ENCODE data around the gene SEC22B. TPM values are rescaled to one million over a fixed set of nuclear protein-coding genes. Genes with fewer than 3 reads are reported as not detected.
"Not testable (repeated sequence)": the region's sequence is repeated elsewhere in the genome, so short reads cannot be mapped to it uniquely, and the experiment has no call there.

The SEC22B gene
- total and polyA plus RNA-seq, 7 experiments from 2014 or later = 17.2 to 49.6 (median 29.3) TPM

DNA sequence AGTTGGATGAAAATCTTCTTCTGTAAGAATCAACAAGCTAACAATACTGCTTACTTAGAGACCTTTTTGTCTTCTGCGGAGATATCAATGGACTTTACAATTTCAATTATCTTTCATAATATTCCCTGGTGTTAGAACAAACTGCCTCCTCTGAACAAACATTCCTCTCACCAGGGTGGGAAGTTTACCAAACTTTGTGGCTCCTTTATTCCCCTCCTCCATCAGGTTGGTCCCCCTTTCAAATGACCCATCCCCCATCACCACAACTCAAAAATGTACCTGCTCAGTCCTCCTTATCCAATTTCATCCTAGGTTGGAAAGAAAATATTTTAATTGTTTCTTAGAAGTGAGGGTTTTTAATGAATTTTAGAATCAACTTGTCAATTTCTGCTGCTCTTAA is 40.2 kb downstream of the SEC22B start:
- H3K36me3 Mint-ChIP-seq; H3K27me3 Mint-ChIP-seq; H3K9me3 Mint-ChIP-seq; intact Hi-C loops (cut with micrococcal nuclease); H3K4me3 Mint-ChIP-seq; H3K4me3 ChIP-seq (ENCODE audit: low read length); CTCF ChIA-PET; H3K9me3 ChIP-seq (ENCODE audit: control insufficient read depth in 2 of 3, low read length in 3 of 3); ATAC-seq; H3K36me3 ChIP-seq (ENCODE audit: control insufficient read depth in 2 of 3, insufficient read depth in 3 of 3, low read length in 3 of 3); H3K27me3 ChIP-seq (ENCODE audit: control insufficient read depth in 2 of 2, insufficient read depth in 2 of 2, low read length in 2 of 2); H3K27ac ChIP-seq (ENCODE audit: low read depth, low read length); H3K27ac Mint-ChIP-seq; POLR2A ChIA-PET; H3K4me1 ChIP-seq (ENCODE audit: control insufficient read depth in 2 of 2, insufficient read depth in 2 of 2, low read length in 2 of 2); DNase-seq: not testable (repeated sequence)
- peaks cover 0 to 15% (median 0%) of the 10 kb centered on the region in 7 donors for H3K4me1 Mint-ChIP-seq

DNA sequence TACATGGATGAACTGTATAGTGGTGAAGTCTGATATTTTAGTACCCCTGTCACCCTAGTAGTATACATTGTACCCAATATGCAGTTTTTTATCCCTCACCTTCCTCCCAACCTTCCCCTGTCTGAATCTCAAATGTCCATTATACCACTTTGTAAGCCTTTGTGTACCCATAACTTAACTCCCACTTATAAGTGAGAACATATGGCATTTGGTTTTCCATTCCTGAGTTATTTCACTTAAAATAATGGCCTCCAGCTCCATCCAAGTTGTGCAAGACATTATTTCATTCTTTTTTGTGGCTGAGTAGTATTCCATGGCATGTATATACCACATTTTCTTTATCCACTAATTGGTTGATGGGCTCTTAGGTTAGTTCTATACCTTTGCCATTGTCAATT is 42.4 kb downstream of the SEC22B start:
- H3K27ac Mint-ChIP-seq = not testable (repeated sequence)

DNA sequence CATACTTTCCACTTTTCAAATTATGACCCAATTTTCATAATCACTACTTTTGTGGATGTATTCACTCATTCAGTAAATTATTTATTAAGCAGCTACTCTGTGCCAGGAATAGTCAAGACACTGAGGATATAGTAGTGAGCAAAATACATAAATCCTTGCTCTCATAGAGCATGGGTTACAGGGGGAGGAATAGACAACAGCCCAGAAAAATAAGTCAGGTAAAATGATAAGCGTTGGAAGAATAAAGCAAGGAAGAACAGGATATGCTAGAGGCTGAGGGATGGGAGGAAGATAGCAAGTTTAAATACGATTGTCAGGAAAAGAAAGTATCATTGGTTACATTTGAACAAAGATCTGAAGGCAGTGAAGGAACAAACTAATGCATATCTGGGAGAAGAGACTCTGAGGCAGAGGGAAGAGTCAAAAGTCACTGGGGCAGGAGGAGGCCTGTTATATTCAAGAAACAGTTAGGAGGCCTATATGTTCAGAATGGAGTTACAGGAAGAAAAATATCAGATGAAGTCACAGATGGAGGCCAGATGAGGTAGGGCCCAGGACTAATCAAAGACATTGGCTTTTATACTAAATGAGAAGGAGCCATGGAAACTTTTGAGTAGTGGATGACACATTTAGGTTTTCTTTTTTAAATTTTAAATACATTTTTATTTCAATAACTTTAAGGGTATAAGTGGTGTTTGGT is 42.9 kb downstream of the SEC22B start:
- Histone ChIP-seq H3K27ac (ENCODE audit: low read depth, low read length) (no peak overlapping the region), H3K4me1 (ENCODE audit: control insufficient read depth in 2 of 2, insufficient read depth in 2 of 2, low read length in 2 of 2) (no peaks in the 10 kb centered on the region), H3K27me3 (ENCODE audit: control insufficient read depth in 2 of 2, insufficient read depth in 2 of 2, low read length in 2 of 2) (no peaks in the 10 kb centered on the region), H3K36me3 (ENCODE audit: control insufficient read depth in 2 of 3, insufficient read depth in 3 of 3, low read length in 3 of 3) (no peaks in the 10 kb centered on the region), H3K4me3 (ENCODE audit: low read length) (no peak overlapping the region), H3K9me3 (ENCODE audit: control insufficient read depth in 2 of 3, low read length in 3 of 3) (no peaks in the 10 kb centered on the region)
- Mint-ChIP-seq H3K27me3 (no peaks in the 10 kb centered on the region), H3K27ac (no peak overlapping the region), H3K9me3 (peaks cover 0 to 2% (median 0%) of the 10 kb centered on the region in 11 donors), H3K4me3 (no peak overlapping the region), H3K4me1 (peaks cover 0 to 15% (median 0%) of the 10 kb centered on the region in 7 donors), H3K36me3 (peaks cover 0 to 8% (median 0%) of the 10 kb centered on the region in 5 donors)
- intact Hi-C loops (cut with micrococcal nuclease) = no loop called here
- ATAC-seq (no peak), DNase-seq (no peak)
- ChIA-PET CTCF (no interaction called here), POLR2A (no interaction called here)

More for the DNA sequence above, 42.4 kb downstream of the SEC22B start:
- H3K36me3 Mint-ChIP-seq; H3K9me3 ChIP-seq (ENCODE audit: control insufficient read depth in 2 of 3, low read length in 3 of 3); ATAC-seq; H3K4me3 ChIP-seq (ENCODE audit: low read length); H3K4me1 ChIP-seq (ENCODE audit: control insufficient read depth in 2 of 2, insufficient read depth in 2 of 2, low read length in 2 of 2); CTCF ChIA-PET; H3K27ac ChIP-seq (ENCODE audit: low read depth, low read length); H3K27me3 Mint-ChIP-seq; H3K4me3 Mint-ChIP-seq; H3K9me3 Mint-ChIP-seq; intact Hi-C loops (cut with micrococcal nuclease); H3K27me3 ChIP-seq (ENCODE audit: control insufficient read depth in 2 of 2, insufficient read depth in 2 of 2, low read length in 2 of 2); DNase-seq; H3K36me3 ChIP-seq (ENCODE audit: control insufficient read depth in 2 of 3, insufficient read depth in 3 of 3, low read length in 3 of 3): not testable (repeated sequence)
- H3K4me1 Mint-ChIP-seq = peaks cover 0 to 15% (median 0%) of the 10 kb centered on the region in 7 donors
- POLR2A ChIA-PET = interaction anchor here (0.6 kb wide), 1 partner anchor 9 kb away, joined by 3 read pairs; no protein-coding TSS in a partner anchor

- H3K4me3 Mint-ChIP-seq; CTCF ChIA-PET; POLR2A ChIA-PET; H3K4me1 ChIP-seq (ENCODE audit: control insufficient read depth in 2 of 2, insufficient read depth in 2 of 2, low read length in 2 of 2); H3K9me3 Mint-ChIP-seq; H3K9me3 ChIP-seq (ENCODE audit: control insufficient read depth in 2 of 3, low read length in 3 of 3); H3K36me3 Mint-ChIP-seq; H3K36me3 ChIP-seq (ENCODE audit: control insufficient read depth in 2 of 3, insufficient read depth in 3 of 3, low read length in 3 of 3); ATAC-seq; H3K27me3 ChIP-seq (ENCODE audit: control insufficient read depth in 2 of 2, insufficient read depth in 2 of 2, low read length in 2 of 2); H3K27me3 Mint-ChIP-seq; DNase-seq; H3K4me3 ChIP-seq (ENCODE audit: low read length); intact Hi-C loops (cut with micrococcal nuclease); H3K27ac ChIP-seq (ENCODE audit: low read depth, low read length): not testable (repeated sequence)
- peaks cover 0 to 15% (median 0%) of the 10 kb centered on the region in 7 donors for H3K4me1 Mint-ChIP-seq
- peak overlapping the region in 1 of 9 donors; percentile 33 for H3K27ac Mint-ChIP-seq
These were observed 43.9 kb downstream of the SEC22B start for GRCh38 chr1:120132406-120132763.

DNA sequence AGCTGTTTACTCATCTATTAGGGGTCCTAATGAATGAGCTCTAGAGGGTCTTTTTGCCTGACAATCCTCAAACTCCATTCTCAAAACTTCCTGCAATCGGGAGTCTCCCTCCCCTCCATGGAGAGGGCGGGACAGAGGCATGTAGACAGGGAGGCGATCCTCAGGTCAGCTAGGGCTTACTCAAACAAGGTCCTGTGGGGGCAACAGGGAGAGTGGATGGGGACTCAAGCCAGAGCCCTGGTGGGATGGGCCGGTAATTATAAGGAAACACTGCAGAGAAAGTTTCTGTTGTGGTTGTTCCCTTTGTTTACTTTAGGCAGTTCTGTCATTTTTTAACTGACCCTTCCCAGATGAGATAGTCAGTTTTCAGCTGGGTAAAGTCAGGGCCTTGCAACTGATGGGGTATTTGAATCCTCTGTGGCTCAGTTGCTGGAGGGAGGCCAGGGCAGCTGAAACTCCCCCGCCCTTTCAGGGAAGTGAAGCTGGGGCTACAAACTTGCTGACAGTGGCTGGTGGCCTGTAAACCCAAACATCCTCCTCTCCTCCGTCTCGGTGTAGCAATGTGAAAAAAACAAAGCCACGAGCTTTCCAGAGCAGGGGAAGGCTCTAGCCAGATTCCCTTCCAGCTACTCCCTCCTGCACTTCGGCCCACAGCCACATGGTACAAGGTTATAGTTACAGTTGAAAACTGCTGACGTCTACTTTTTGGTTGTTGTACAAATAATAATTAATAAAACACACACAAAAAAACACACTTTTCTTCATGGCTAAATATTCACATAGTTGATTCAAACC is 44.5 kb downstream of the SEC22B start:
- H3K27ac ChIP-seq (ENCODE audit: low read depth, low read length); POLR2A ChIA-PET; H3K4me3 Mint-ChIP-seq; H3K36me3 ChIP-seq (ENCODE audit: control insufficient read depth in 2 of 3, insufficient read depth in 3 of 3, low read length in 3 of 3); CTCF ChIA-PET; H3K27me3 ChIP-seq (ENCODE audit: control insufficient read depth in 2 of 2, insufficient read depth in 2 of 2, low read length in 2 of 2); H3K27me3 Mint-ChIP-seq; H3K4me1 ChIP-seq (ENCODE audit: control insufficient read depth in 2 of 2, insufficient read depth in 2 of 2, low read length in 2 of 2); H3K9me3 Mint-ChIP-seq; intact Hi-C loops (cut with micrococcal nuclease); H3K36me3 Mint-ChIP-seq; DNase-seq; H3K4me3 ChIP-seq (ENCODE audit: low read length); H3K9me3 ChIP-seq (ENCODE audit: control insufficient read depth in 2 of 3, low read length in 3 of 3): not testable (repeated sequence)
- Mint-ChIP-seq H3K4me1 (peaks cover 0 to 15% (median 0%) of the 10 kb centered on the region in 7 donors), H3K27ac (peak overlapping the region in 1 of 9 donors; percentile 55)
- peak; percentile 65 for ATAC-seq

DNA sequence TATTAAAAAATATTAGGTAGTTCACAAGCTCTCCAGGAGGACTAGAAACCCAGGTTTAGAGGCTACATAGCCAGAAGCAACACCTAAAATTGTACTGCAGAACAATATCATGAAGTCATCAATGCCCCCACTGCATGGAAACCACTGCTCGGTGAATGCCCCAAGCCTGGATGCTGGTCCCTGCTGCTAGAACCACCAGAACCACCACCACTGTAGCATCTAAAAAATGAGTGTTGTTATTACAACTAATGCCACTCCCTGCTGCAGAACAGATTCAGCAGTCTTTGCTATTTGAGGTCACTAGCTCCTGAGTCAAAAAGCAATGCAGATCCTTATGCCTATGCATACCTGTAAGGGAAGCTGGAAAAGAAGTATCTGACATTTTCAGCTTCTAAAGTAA is 48.4 kb downstream of the SEC22B start:
- H3K9me3 ChIP-seq (ENCODE audit: control insufficient read depth in 2 of 3, low read length in 3 of 3); H3K9me3 Mint-ChIP-seq; H3K4me3 ChIP-seq (ENCODE audit: low read length); H3K27me3 Mint-ChIP-seq; H3K27ac Mint-ChIP-seq; intact Hi-C loops (cut with micrococcal nuclease); H3K4me1 ChIP-seq (ENCODE audit: control insufficient read depth in 2 of 2, insufficient read depth in 2 of 2, low read length in 2 of 2); H3K36me3 Mint-ChIP-seq; DNase-seq; CTCF ChIA-PET; H3K36me3 ChIP-seq (ENCODE audit: control insufficient read depth in 2 of 3, insufficient read depth in 3 of 3, low read length in 3 of 3); POLR2A ChIA-PET; ATAC-seq; H3K4me3 Mint-ChIP-seq; H3K27ac ChIP-seq (ENCODE audit: low read depth, low read length); H3K27me3 ChIP-seq (ENCODE audit: control insufficient read depth in 2 of 2, insufficient read depth in 2 of 2, low read length in 2 of 2): not testable (repeated sequence)
- H3K4me1 Mint-ChIP-seq = peaks cover 5 to 20% (median 17%) of the 10 kb centered on the region in 7 donors

- DNase-seq; H3K36me3 ChIP-seq (ENCODE audit: control insufficient read depth in 2 of 3, insufficient read depth in 3 of 3, low read length in 3 of 3); CTCF ChIA-PET; ATAC-seq; H3K27ac Mint-ChIP-seq; POLR2A ChIA-PET; H3K4me1 ChIP-seq (ENCODE audit: control insufficient read depth in 2 of 2, insufficient read depth in 2 of 2, low read length in 2 of 2); H3K27me3 Mint-ChIP-seq; H3K27ac ChIP-seq (ENCODE audit: low read depth, low read length); intact Hi-C loops (cut with micrococcal nuclease); H3K36me3 Mint-ChIP-seq; H3K9me3 Mint-ChIP-seq; H3K4me3 Mint-ChIP-seq; H3K9me3 ChIP-seq (ENCODE audit: control insufficient read depth in 2 of 3, low read length in 3 of 3); H3K27me3 ChIP-seq (ENCODE audit: control insufficient read depth in 2 of 2, insufficient read depth in 2 of 2, low read length in 2 of 2); H3K4me3 ChIP-seq (ENCODE audit: low read length): not testable (repeated sequence)
- H3K4me1 Mint-ChIP-seq = peaks cover 9 to 27% (median 19%) of the 10 kb centered on the region in 7 donors
These were observed 50.1 kb downstream of the SEC22B start for GRCh38 chr1:120126216-120126615.

All from naive thymus-derived CD4-positive, alpha-beta T cell (primary cell).